HEK293 (cell line): ENCODE data around the gene DZIP1.

ENCODE experiments used
- CTCF ChIA-PET: fragments of 350-600 bp; formaldehyde crosslinking; extraction: SDS; loops from one replicate; lab custom pipeline; 2021; ENCODE audit warnings: antibody characterized with exemption; lab: Yijun Ruan, JAX
- POLR2A ChIA-PET: fragments of 300-600 bp; formaldehyde crosslinking; extraction: SDS; loops from one replicate; lab custom pipeline; 2020; ENCODE audit warnings: antibody characterized with exemption, inconsistent platforms; lab: Yijun Ruan, JAX
- H3K27ac ChIP-seq: fragments of 200-500 bp; sonication (Bioruptor generic); 2 replicates; pipeline ENCODE4 v1.5.1; 2014; ENCODE audit warnings: low read depth, low read length, control low read depth, inconsistent platforms; ENCODE audit errors: extremely low read depth
- H3K36me3 ChIP-seq, 2 experiments: fragments of 200-500 bp in 1 of 2; sonication (Bioruptor generic) in 1 of 2; 1 replicate in 1 of 2; 2 replicates in 1 of 2; pipeline ENCODE4 v1.5.1; 2014 to 2017; ENCODE audit warnings: inconsistent platforms in 2 of 2, low read length in 2 of 2; ENCODE audit not compliant: control insufficient read depth in 2 of 2, insufficient read depth in 1 of 2
- H3K4me1 ChIP-seq: fragments of 200-500 bp; sonication (Bioruptor generic); 2 replicates; pipeline ENCODE4 v1.5.1; 2014; ENCODE audit warnings: mild to moderate bottlenecking, low read length, inconsistent platforms; ENCODE audit not compliant: control insufficient read depth, insufficient read depth
- H3K4me3 ChIP-seq: 2 replicates; pipeline ENCODE4 v1.5.1; 2011; ENCODE audit warnings: low read depth, mild to moderate bottlenecking, control low read depth, low read length, moderate library complexity
- H3K9me3 ChIP-seq: fragments of 200-500 bp; sonication (Bioruptor generic); 2 replicates; pipeline ENCODE4 v1.5.1; 2014; ENCODE audit warnings: low read depth, low read length, inconsistent platforms; ENCODE audit not compliant: control insufficient read depth, insufficient read depth
- ELK4 ChIP-seq: IDR thresholded peaks from 2 replicates; pipeline ENCODE4 v1.6.1; 2011; ENCODE audit warnings: mild to moderate bottlenecking, low read depth, low read length, borderline replicate concordance
- HOXA7 ChIP-seq: sonication (generic); formaldehyde crosslinking; IDR thresholded peaks from 2 replicates; pipeline ENCODE4 v1.8.1; 2022; ENCODE audit warnings: missing genetic modification reagents, borderline replicate concordance
- REST ChIP-seq: fragments of 450-650 bp; formaldehyde crosslinking; IDR thresholded peaks from 2 replicates; pipeline ENCODE4 v1.5.1; 2016; ENCODE audit warnings: missing biosample characterization, missing genetic modification characterization
- SCRT2 ChIP-seq: fragments of 450-650 bp; formaldehyde crosslinking; IDR thresholded peaks from 2 replicates; pipeline ENCODE4 v1.5.1; 2016; ENCODE audit warnings: missing biosample characterization, missing genetic modification characterization
- SP3 ChIP-seq: fragments of 450-650 bp; formaldehyde crosslinking; IDR thresholded peaks from 2 replicates; pipeline ENCODE4 v1.5.1; 2016; ENCODE audit warnings: missing biosample characterization, missing genetic modification characterization
- ZBTB8A ChIP-seq: fragments of 450-650 bp; formaldehyde crosslinking; IDR thresholded peaks from 2 replicates; pipeline ENCODE4 v1.5.1; 2016; ENCODE audit warnings: missing biosample characterization, missing genetic modification characterization
- ZNF140 ChIP-seq: fragments of 450-650 bp; formaldehyde crosslinking; IDR thresholded peaks from 2 replicates; pipeline ENCODE4 v1.5.1; 2016; ENCODE audit warnings: missing biosample characterization, missing genetic modification characterization
- ZNF2 ChIP-seq: fragments of 450-650 bp; formaldehyde crosslinking; IDR thresholded peaks from 2 replicates; pipeline ENCODE4 v1.5.1; 2016; ENCODE audit warnings: missing biosample characterization, missing genetic modification characterization
- ZNF211 ChIP-seq: fragments of 450-650 bp; formaldehyde crosslinking; IDR thresholded peaks from 2 replicates; pipeline ENCODE4 v1.5.1; 2016; ENCODE audit warnings: low read depth, missing biosample characterization, missing genetic modification characterization
- ZNF274 ChIP-seq, 2 experiments: fragments of 200-500 bp in 1 of 2; fragments of 450-650 bp in 1 of 2; sonication (Bioruptor generic) in 1 of 2; formaldehyde crosslinking in 1 of 2; IDR thresholded peaks; 2 replicates each; pipeline versions ENCODE4 v1.5.1 to v1.6.1; 2014 to 2016; ENCODE audit warnings: borderline replicate concordance in 1 of 2, inconsistent platforms in 1 of 2, low read length in 1 of 2, missing biosample characterization in 1 of 2, missing genetic modification characterization in 1 of 2
- ZNF354C ChIP-seq: fragments of 450-650 bp; formaldehyde crosslinking; IDR thresholded peaks from 2 replicates; pipeline ENCODE4 v1.5.1; 2016; ENCODE audit warnings: missing biosample characterization, missing genetic modification characterization, low read depth, borderline replicate concordance
- ZNF404 ChIP-seq: fragments of 450-650 bp; formaldehyde crosslinking; IDR thresholded peaks from 2 replicates; pipeline ENCODE4 v1.5.1; 2017; ENCODE audit warnings: missing biosample characterization, missing genetic modification characterization
- ZNF518A ChIP-seq: fragments of 450-650 bp; formaldehyde crosslinking; conservative IDR thresholded peaks from 2 replicates; pipeline ENCODE4 v1.5.1; 2016; ENCODE audit warnings: low read depth, missing biosample characterization, missing genetic modification characterization
- ZNF621 ChIP-seq: fragments of 450-650 bp; formaldehyde crosslinking; IDR thresholded peaks from 2 replicates; pipeline ENCODE4 v1.5.1; 2017; ENCODE audit warnings: missing biosample characterization, missing genetic modification characterization
- ZSCAN5A ChIP-seq: fragments of 450-650 bp; formaldehyde crosslinking; IDR thresholded peaks from 2 replicates; pipeline ENCODE4 v1.5.1; 2016; ENCODE audit warnings: missing biosample characterization, missing genetic modification characterization

Gene DZIP1

GRCh38 chr13:95630593-95630992, 13.9 kb downstream of the DZIP1 start:
- Histone ChIP-seq H3K4me1 (no peaks in the 10 kb centered on the region), H3K27ac (no peak overlapping the region), H3K4me3 (no peak overlapping the region), H3K9me3 (no peaks in the 10 kb centered on the region), H3K36me3 (peaks cover 52 to 85% of the 10 kb centered on the region in 2 experiments)
- TF ChIP-seq SCRT2 = peak; percentile 62
- no peak for TF ChIP-seq ZNF621 (tag by site-specific recombination)
- ChIA-PET CTCF (interaction anchor here (0.6 kb wide), 1 partner anchor 74 kb away, joined by 3 read pairs; no protein-coding TSS in a partner anchor), POLR2A (no interaction called here)

GRCh38 chr13:95629071-95629470, 15.4 kb downstream of the DZIP1 start:
- Histone ChIP-seq H3K4me3 (no peak overlapping the region), H3K27ac (no peak overlapping the region), H3K4me1 (no peaks in the 10 kb centered on the region), H3K36me3 (peaks cover 59 to 86% of the 10 kb centered on the region in 2 experiments), H3K9me3 (no peaks in the 10 kb centered on the region)
- TF ChIP-seq ZNF2 (tag by site-specific recombination) = no peak
- no peak for TF ChIP-seq ZNF354C (tag by site-specific recombination)
- no peak for TF ChIP-seq ZBTB8A (tag by site-specific recombination)
- TF ChIP-seq HOXA7 (CRISPR knock-in tag) = no peak
- TF ChIP-seq REST = no peak
- no peak for TF ChIP-seq SP3 (tag by site-specific recombination)
- no peak for TF ChIP-seq ZNF140 (tag by site-specific recombination)
- no peak for TF ChIP-seq ZNF518A
- TF ChIP-seq ZNF404 (tag by site-specific recombination) = no peak
- TF ChIP-seq ELK4 = no peak
- POLR2A ChIA-PET = no interaction called here
- CTCF ChIA-PET = no interaction called here

GRCh38 chr13:95628488-95628887, 16.0 kb downstream of the DZIP1 start:
- peak; percentile 93 for TF ChIP-seq ZNF211 (tag by site-specific recombination)
- no peak for TF ChIP-seq ZNF274 (IDR thresholded peaks at IDR 0.05; ENCODE audit: low read length)
- TF ChIP-seq ZNF274 (tag by site-specific recombination; IDR thresholded peaks at IDR 0.05; ENCODE audit: borderline replicate concordance) = no peak
- no peak for TF ChIP-seq ZSCAN5A (tag by site-specific recombination)
- no peaks in the 10 kb centered on the region for H3K9me3 ChIP-seq
- no peak overlapping the region for H3K27ac ChIP-seq
- no peak overlapping the region for H3K4me3 ChIP-seq
- CTCF ChIA-PET = no interaction called here
- H3K4me1 ChIP-seq = no peaks in the 10 kb centered on the region
- peaks cover 58 to 87% of the 10 kb centered on the region in 2 experiments for H3K36me3 ChIP-seq
- POLR2A ChIA-PET = no interaction called here
